K562 (cell line): Measurements from ENCODE around the gene OR8B3. TPM values are rescaled to one million over a fixed set of nuclear protein-coding genes. Genes with fewer than 3 reads are reported as not detected.
A peak's percentile ranks its signal among the peaks of the same experiment; 100 is the strongest.

Experiments used
- ARID2 ChIP-seq: fragments of 450-650 bp; IDR thresholded peaks from 2 replicates; pipeline ENCODE4 v1.6.1; 2017; ENCODE audit warnings: antibody characterized with exemption, mild to moderate bottlenecking
- ATF3 ChIP-seq, 2 experiments: fragments of 450-650 bp in 1 of 2; sonication (generic) in 1 of 2; formaldehyde crosslinking in 1 of 2; IDR thresholded peaks in 1 of 2; conservative IDR thresholded peaks in 1 of 2; 2 replicates each; pipeline versions ENCODE4 v1.6.1 to v1.8.1; 2016 to 2023; ENCODE audit warnings: mild to moderate bottlenecking in 2 of 2, moderate library complexity in 2 of 2, inconsistent platforms in 1 of 2, missing genetic modification reagents in 1 of 2
- BACH1 ChIP-seq: fragments of 200-800 bp; sonication (Bioruptor generic); IDR thresholded peaks from 2 replicates; pipeline ENCODE4 v1.6.1; 2016; ENCODE audit warnings: missing genetic modification characterization, missing compliant biosample characterization
- CTBP1 ChIP-seq: fragments of 450-650 bp; IDR thresholded peaks from 2 replicates; pipeline ENCODE4 v1.6.1; 2016; ENCODE audit warnings: borderline replicate concordance
- ELF1 ChIP-seq: fragments of 200-800 bp; sonication (Bioruptor generic); IDR thresholded peaks from 2 replicates; pipeline ENCODE4 v1.6.1; 2016; ENCODE audit warnings: missing genetic modification characterization, missing compliant biosample characterization
- EP300 ChIP-seq: IDR thresholded peaks from 2 replicates; pipeline ENCODE4 v1.6.1; 2012; ENCODE audit warnings: low read length, improper control_type of control experiment
- GTF2E2 ChIP-seq: fragments of 200-800 bp; sonication (Bioruptor generic); IDR thresholded peaks from 2 replicates; pipeline ENCODE4 v1.6.1; 2016; ENCODE audit warnings: missing genetic modification characterization, missing compliant biosample characterization
- KLF6 ChIP-seq: fragments of 250-450 bp; sonication (Bioruptor Pico); IDR thresholded peaks from 2 replicates; pipeline ENCODE4 v1.4.0; 2020; ENCODE audit warnings: mild to moderate bottlenecking, moderate library complexity, borderline replicate concordance
- NCOR1 ChIP-seq: fragments of 450-650 bp; IDR thresholded peaks from 2 replicates; pipeline ENCODE4 v1.6.1; 2016; ENCODE audit warnings: mild to moderate bottlenecking, moderate library complexity
- NRF1 ChIP-seq, 2 experiments: fragments of 450-650 bp; IDR thresholded peaks in 1 of 2; conservative IDR thresholded peaks in 1 of 2; 2 replicates each; pipeline ENCODE4 v1.6.1; 2014; ENCODE audit warnings: mild to moderate bottlenecking in 2 of 2
- RFX1 ChIP-seq: fragments of 450-650 bp; IDR thresholded peaks from 2 replicates; pipeline ENCODE4 v1.6.1; 2016; ENCODE audit warnings: mild to moderate bottlenecking, moderate library complexity
- SMARCA4 ChIP-seq: fragments of 450-650 bp; IDR thresholded peaks from 2 replicates; pipeline ENCODE4 v1.6.1; 2016
- TRIM24 ChIP-seq, 2 experiments: fragments of 450-650 bp; IDR thresholded peaks; 2 replicates each; pipeline ENCODE4 v1.6.1; 2016
- YY1 ChIP-seq, 3 experiments: IDR thresholded peaks; 2 replicates each; pipeline ENCODE4 v1.6.1; 2011; ENCODE audit warnings: low read length in 2 of 3, mild to moderate bottlenecking in 2 of 3, moderate library complexity in 2 of 3, borderline replicate concordance in 1 of 3, control low read depth in 1 of 3, low read depth in 1 of 3; ENCODE audit not compliant: insufficient read depth in 3 of 3, insufficient replicate concordance in 2 of 3, control insufficient read depth in 1 of 3, insufficient read length in 1 of 3; ENCODE audit errors: extremely low read depth in 1 of 3
- ZBTB12 ChIP-seq: fragments of 250-450 bp; sonication (Bioruptor Pico); IDR thresholded peaks from 2 replicates; pipeline ENCODE4 v1.4.0; 2020
- ZNF12 ChIP-seq: sonication (generic); formaldehyde crosslinking; IDR thresholded peaks from 2 replicates; pipeline ENCODE4 v1.4.0; 2020; ENCODE audit warnings: mild to moderate bottlenecking, missing genetic modification reagents
- ZNF316 ChIP-seq: fragments of 450-650 bp; IDR thresholded peaks from 2 replicates; pipeline ENCODE4 v1.6.1; 2016
- ZNF41 ChIP-seq: fragments of 250-450 bp; sonication (Bioruptor Pico); conservative IDR thresholded peaks from 2 replicates; pipeline ENCODE4 v1.4.0; 2020; ENCODE audit warnings: mild to moderate bottlenecking
- ZNF592 ChIP-seq: fragments of 450-650 bp; IDR thresholded peaks from 2 replicates; pipeline ENCODE4 v1.6.1; 2017; ENCODE audit warnings: antibody characterized with exemption, mild to moderate bottlenecking
- polyA plus RNA-seq, 8 experiments: library from polyadenylated mRNA; depleted of rRNA in 4 of 8; stranded (reverse) in 5 of 8; unstranded in 3 of 8; fragments of >200 nt; fragmentation: Nextera tagmentation in 2 of 8; fragmentation: Illumina TruSeq in 1 of 8; extraction: Ambion mirVana in 2 of 8; extraction: Trizol in 1 of 8; gene quantifications; 2 replicates each; pipeline versions ENCODE4 v1.2.1 to v1.2.3, GENCODE V29; 2011 to 2014; ENCODE audit warnings: inconsistent platforms in 1 of 8, missing spikeins in 1 of 8
- total RNA-seq, 7 experiments: library from RNA; depleted of rRNA in 6 of 7; stranded (reverse); fragments of >200 nt in 6 of 7; fragmentation: Illumina TruSeq in 2 of 7; extraction: Trizol in 2 of 7; gene quantifications; 2 replicates each; pipeline versions ENCODE4 v1.2.1 to v1.2.3, GENCODE V29; 2011 to 2021; ENCODE audit warnings: low replicate concordance in 1 of 7
- TF ChIP-seq, protein P1 (sequence below): fragments of 450-650 bp; formaldehyde crosslinking; IDR thresholded peaks from 2 replicates; pipeline ENCODE4 v1.4.0; 2020; ENCODE audit warnings: mild to moderate bottlenecking, moderate library complexity
- TF ChIP-seq, protein P2 (sequence below): sonication (generic); formaldehyde crosslinking; IDR thresholded peaks from 2 replicates; pipeline ENCODE4 v1.8.0; 2022; ENCODE audit warnings: mild to moderate bottlenecking, missing genetic modification reagents

Gene OR8B3
- total and polyA plus RNA-seq, 9 of the 15 experiments (the other 6 are each of a cell fraction or from before 2014, with no cell fraction given), result 0.13 TPM; not detected in 8

DNA sequence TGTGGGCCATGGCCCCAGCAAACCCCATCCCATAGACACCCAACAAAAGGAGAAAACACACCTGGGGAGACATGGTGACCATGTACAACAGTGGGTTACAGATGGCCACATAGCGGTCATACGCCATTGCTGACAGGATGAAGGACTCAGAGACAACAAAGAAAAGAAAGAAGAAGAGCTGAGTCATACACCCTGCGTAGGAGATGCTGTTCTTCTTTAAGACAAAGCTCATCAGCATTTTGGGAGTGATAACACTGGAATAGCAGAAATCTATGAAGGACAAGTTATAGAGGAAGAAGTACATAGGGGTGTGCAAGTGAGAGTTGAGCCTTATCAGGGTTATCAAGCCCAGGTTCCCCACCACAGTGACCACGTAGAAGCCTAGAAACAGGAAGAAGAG lies 41.8 kb upstream of the OR8B3 start (continued):
- TF ChIP-seq ELF1 (tag) (no peak), ZNF316 (peak; percentile 92), TRIM24 (IDR thresholded peaks at IDR 0.05) (peak in 1 of 2 experiments; percentile 47; a peak in 1 of 4 replicates), ZNF41 (no peak), EP300 (0 out of 2 replicates have a peak, but pooled peaks have one; percentile 27), ATF3 (IDR thresholded peaks at IDR 0.05) (peak; percentile 46; the same call in 1 of the 2 replicates), ATF3 (CRISPR knock-in tag; conservative IDR thresholded peaks at IDR 0.05) (no peak), GTF2E2 (tag) (no peak), NRF1 (conservative IDR thresholded peaks at IDR 0.05 in 1 of 2, IDR thresholded peaks at IDR 0.05 in 1 of 2) (peak in 1 of 2 experiments; percentile 22; a peak in 1 of 4 replicates), YY1 (IDR thresholded peaks at IDR 0.05; ENCODE audit: borderline replicate concordance in 1 of 3, control insufficient read depth in 1 of 3, extremely low read depth in 1 of 3, insufficient read depth in 3 of 3, insufficient read length in 1 of 3, insufficient replicate concordance in 2 of 3, low read depth in 1 of 3, low read length in 2 of 3) (no peak), BACH1 (tag) (peak; percentile 84), RFX1 (no peak), ZBTB12 (no peak), NCOR1 (no peak), SMARCA4 (no peak), ARID2 (no peak), ZNF592 (no peak), KLF6 (CRISPR knock-in tag) (no peak), ZNF12 (CRISPR knock-in tag) (no peak), CTBP1 (peak; percentile 74; the same call in 1 of the 2 replicates)
- TF ChIP-seq, protein P1, sequence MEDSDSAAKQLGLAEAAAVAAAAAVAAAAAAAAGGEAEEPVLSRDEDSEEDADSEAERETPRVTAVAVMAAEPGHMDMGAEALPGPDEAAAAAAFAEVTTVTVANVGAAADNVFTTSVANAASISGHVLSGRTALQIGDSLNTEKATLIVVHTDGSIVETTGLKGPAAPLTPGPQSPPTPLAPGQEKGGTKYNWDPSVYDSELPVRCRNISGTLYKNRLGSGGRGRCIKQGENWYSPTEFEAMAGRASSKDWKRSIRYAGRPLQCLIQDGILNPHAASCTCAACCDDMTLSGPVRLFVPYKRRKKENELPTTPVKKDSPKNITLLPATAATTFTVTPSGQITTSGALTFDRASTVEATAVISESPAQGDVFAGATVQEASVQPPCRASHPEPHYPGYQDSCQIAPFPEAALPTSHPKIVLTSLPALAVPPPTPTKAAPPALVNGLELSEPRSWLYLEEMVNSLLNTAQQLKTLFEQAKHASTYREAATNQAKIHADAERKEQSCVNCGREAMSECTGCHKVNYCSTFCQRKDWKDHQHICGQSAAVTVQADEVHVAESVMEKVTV, result no peak
- TF ChIP-seq, protein P2, sequence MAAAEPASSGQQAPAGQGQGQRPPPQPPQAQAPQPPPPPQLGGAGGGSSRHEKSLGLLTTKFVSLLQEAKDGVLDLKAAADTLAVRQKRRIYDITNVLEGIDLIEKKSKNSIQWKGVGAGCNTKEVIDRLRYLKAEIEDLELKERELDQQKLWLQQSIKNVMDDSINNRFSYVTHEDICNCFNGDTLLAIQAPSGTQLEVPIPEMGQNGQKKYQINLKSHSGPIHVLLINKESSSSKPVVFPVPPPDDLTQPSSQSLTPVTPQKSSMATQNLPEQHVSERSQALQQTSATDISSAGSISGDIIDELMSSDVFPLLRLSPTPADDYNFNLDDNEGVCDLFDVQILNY (CRISPR knock-in tag), result no peak
